Esophagus squamous epithelium (tissue), 5 donors: ENCODE data around the gene APBA2. TPM values are rescaled to one million over a fixed set of nuclear protein-coding genes. Genes with fewer than 3 reads are reported as not detected.
A peak's percentile ranks its signal among the peaks of the same experiment; 100 is the strongest.

ENCODE experiments used
- DNase-seq: peaks from one replicate; lab custom pipeline; 2025; lab: John Stamatoyannopoulos, UW
- H3K27ac ChIP-seq, 4 donors: fragments of 200-600 bp; sonication (generic); one replicate each; pipeline ENCODE4 v1.5.1; 2016 to 2019; ENCODE audit warnings: mild to moderate bottlenecking in 1 of 4
- H3K27me3 ChIP-seq, 4 donors: fragments of 200-600 bp; sonication (generic); 1 replicate in 3 of 4; 2 replicates in 1 of 4; pipeline versions ENCODE4 v1.5.1 to v1.6.0; 2017 to 2021; ENCODE audit warnings: antibody characterized with exemption in 1 of 4
- H3K36me3 ChIP-seq, 3 donors: fragments of 200-600 bp; sonication (generic); one replicate each; pipeline ENCODE4 v1.5.1; 2016 to 2019
- H3K4me1 ChIP-seq, 3 donors: fragments of 200-600 bp; sonication (generic); one replicate each; pipeline ENCODE4 v1.5.1; 2017 to 2019
- H3K4me3 ChIP-seq, 4 donors: fragments of 200-600 bp; sonication (generic); 1 replicate in 3 of 4; 2 replicates in 1 of 4; pipeline ENCODE4 v1.5.1; 2016 to 2019; ENCODE audit warnings: mild to moderate bottlenecking in 2 of 4, moderate library complexity in 1 of 4
- H3K9me3 ChIP-seq, 3 donors: fragments of 200-600 bp; sonication (generic); one replicate each; pipeline ENCODE4 v1.5.1; 2016 to 2019
- POLR2A ChIP-seq, 4 donors: fragments of 450-650 bp; IDR thresholded peaks; one replicate each; pipeline ENCODE4 v1.6.1; 2017; ENCODE audit warnings: antibody characterized with exemption in 4 of 4, mild to moderate bottlenecking in 4 of 4, moderate library complexity in 3 of 4
- WGBS, 2 donors: methylation state at CpG; one replicate each; pipeline ENCODE4 v1.1.5; 2018; 5-methylcytosine and 5-hydroxymethylcytosine counted together
- intact Hi-C: fragments of 100-400 bp; cut with DNase I; formaldehyde crosslinking; loops from one replicate; pipeline ENCODE4 v1.15.0; 2022
- total RNA-seq, 4 donors: library from RNA; depleted of rRNA; stranded (reverse); fragments of >200 nt; gene quantifications; one replicate each; pipeline ENCODE4 v1.1.0, GENCODE V29; 2016
- TF ChIP-seq, protein P1 (sequence below), 6 experiments: fragments of 450-650 bp in 4 of 6; fragments of 200-600 bp in 2 of 6; sonication (generic) in 2 of 6; IDR thresholded peaks; one replicate each; pipeline ENCODE4 v1.5.1; 2016 to 2019; ENCODE audit warnings: antibody characterized with exemption in 6 of 6, mild to moderate bottlenecking in 4 of 6, moderate library complexity in 4 of 6
- donor health status: DM: yes; HTN: yes; CAD: no.

APBA2 gene
- total RNA-seq, 4 donors from 2014 or later, result 0.82 to 9.9 (median 1.6) TPM

DNA sequence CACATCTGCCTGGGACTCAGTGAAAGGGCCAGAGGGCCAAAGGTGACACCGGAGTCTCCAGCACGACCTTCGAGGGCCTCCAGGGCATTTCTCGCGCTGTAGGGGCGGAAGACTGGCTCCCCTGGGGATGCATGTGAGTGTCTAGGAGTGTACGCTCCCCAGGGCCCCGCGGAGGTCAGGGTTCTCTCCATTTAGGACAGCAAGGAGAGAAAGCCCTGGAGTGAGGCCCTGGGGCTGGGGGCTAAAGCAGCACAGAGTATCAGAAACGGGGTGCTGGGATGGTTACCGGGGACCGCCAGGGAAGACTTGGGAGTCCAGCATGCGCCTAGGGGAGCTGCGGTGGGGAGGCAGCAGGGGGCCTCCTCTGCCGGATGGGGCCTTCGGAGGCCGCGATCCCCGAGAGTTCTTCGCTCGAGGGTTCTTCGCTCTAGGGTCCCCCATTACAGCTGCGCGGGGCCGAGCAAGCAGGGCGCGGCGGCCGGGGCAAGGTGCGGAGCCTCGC, 595 bp upstream of the APBA2 start:
- Histone ChIP-seq H3K27ac (peak overlapping the region in 1 of 4 donors; percentile 25), H3K4me1 (peaks cover 4 to 27% (median 13%) of the 10 kb centered on the region in 3 donors), H3K4me3 (peak overlapping the region; percentile 43 to 75 (median 52)), H3K36me3 (no peaks in the 10 kb centered on the region), H3K9me3 (no peaks in the 10 kb centered on the region), H3K27me3 (peaks cover 0 to 46% (median 0%) of the 10 kb centered on the region in 4 donors)
- WGBS, 2 donors, result no CpG with 5 or more reads among the region's 31 CpGs
- intact Hi-C loops, result no loop called here
- no peak for DNase-seq
- TF ChIP-seq POLR2A (IDR thresholded peaks at IDR 0.05), result no peak
- TF ChIP-seq, protein P1, sequence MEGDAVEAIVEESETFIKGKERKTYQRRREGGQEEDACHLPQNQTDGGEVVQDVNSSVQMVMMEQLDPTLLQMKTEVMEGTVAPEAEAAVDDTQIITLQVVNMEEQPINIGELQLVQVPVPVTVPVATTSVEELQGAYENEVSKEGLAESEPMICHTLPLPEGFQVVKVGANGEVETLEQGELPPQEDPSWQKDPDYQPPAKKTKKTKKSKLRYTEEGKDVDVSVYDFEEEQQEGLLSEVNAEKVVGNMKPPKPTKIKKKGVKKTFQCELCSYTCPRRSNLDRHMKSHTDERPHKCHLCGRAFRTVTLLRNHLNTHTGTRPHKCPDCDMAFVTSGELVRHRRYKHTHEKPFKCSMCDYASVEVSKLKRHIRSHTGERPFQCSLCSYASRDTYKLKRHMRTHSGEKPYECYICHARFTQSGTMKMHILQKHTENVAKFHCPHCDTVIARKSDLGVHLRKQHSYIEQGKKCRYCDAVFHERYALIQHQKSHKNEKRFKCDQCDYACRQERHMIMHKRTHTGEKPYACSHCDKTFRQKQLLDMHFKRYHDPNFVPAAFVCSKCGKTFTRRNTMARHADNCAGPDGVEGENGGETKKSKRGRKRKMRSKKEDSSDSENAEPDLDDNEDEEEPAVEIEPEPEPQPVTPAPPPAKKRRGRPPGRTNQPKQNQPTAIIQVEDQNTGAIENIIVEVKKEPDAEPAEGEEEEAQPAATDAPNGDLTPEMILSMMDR (IDR thresholded peaks at IDR 0.05), result no peak

DNA sequence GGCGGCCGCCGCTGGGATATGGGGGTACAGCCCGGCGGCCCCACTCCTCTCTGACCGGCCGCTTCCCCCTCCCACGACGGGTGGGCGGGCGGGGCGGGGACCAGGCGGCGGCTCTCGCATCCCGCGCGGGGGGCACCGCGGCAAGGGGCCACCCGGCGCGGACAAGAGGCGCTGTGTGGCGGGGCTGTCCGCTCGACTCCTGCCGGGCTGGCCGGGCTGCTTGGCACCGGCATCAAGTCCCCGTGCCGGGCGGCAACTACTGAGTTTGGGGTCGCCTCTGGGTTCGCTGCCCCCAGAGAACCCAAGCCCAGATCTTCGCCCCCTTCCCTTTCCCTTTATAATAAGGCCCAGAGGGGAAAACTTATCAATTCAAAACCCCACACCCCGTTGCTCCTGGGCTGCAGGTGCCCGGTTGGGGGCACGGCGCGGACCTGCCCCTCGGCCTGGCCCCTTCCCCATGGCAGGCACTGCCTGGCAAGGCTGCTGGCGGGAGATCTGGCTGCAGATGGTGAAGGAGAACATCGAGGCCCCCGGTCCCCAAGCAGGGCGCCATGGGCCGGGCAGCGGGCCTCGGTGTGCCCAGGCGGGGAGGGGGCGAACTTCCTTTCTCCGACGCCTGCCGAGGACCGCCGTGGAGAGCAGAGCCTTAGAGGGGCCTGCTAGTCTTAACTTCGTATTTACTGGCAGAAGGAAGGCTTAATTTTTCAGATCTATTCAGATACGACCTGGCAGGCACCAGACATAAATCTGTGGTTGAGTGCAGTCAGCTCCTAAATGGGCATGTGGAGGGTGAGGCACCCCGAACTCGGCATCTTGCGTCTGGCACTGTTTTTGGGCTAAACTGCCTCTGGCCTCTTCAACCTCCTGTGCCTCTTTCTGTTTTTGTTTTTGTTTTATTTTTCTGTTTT, 911 bp downstream of the APBA2 start:
- intact Hi-C loops, result no loop called here
- peaks cover 0 to 46% (median 0%) of the 10 kb centered on the region in 4 donors for H3K27me3 ChIP-seq
- H3K36me3 ChIP-seq, result no peaks in the 10 kb centered on the region
- TF ChIP-seq, protein P1 (IDR thresholded peaks at IDR 0.05), result no peak
- TF ChIP-seq POLR2A (IDR thresholded peaks at IDR 0.05), result no peak
- DNase-seq, result no peak
- H3K4me3 ChIP-seq, result peak overlapping the region; percentile 43 to 75 (median 52)
- H3K27ac ChIP-seq, result peak overlapping the region in 1 of 4 donors; percentile 25
- no peaks in the 10 kb centered on the region for H3K9me3 ChIP-seq
- 23 to 39% methylated on average over 8 to 10 of the region's 61 CpGs for WGBS, 2 donors
- H3K4me1 ChIP-seq, result peaks cover 4 to 27% (median 13%) of the 10 kb centered on the region in 3 donors

DNA sequence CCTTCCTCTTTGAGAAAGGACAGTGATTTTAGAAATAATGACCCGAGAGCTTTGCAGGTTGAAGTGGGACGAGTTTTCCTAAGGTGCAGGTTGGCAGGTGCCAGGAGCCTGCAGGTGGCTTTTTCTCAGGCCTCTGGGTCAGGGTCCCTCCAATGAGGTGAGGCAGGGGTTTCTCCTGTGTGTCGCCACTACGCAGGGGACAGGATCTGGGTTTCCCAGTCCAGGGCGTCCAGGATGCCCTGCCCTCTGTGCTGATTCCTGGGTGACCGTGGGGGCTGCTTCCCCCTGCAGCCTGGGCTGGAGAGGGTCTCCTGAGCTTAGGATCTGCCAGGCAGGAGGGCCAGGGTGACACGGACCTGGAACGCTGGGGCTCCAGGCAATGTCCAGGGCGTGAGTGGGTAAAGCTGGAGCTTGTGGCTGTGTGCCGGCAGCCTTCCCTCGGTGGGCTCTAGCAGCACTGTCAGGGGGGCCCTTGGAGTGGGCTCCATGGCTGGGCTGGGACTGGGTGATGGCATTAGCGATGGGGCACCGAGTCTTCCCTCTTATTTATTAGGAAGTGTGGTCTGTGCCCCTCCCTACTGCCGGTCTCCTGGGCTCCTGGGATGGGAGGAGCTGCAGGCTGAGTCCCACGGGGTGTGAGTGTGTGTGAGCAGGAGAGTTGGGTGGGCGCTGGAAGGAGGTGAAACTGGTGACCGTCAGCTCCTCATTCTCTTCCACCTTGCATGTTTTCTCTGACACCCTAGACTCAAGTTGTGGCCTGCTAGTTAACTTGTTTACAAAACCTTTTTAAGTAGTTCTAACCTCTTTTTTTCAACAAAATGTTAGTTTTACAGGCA, 1.8 kb downstream of the APBA2 start:
- H3K27me3 ChIP-seq, result peaks cover 0 to 46% (median 0%) of the 10 kb centered on the region in 4 donors
- 70 to 81% methylated on average over 6 to 10 of the region's 17 CpGs for WGBS, 2 donors
- H3K4me3 ChIP-seq, result no peak overlapping the region
- DNase-seq, result no peak
- H3K36me3 ChIP-seq, result no peaks in the 10 kb centered on the region
- peaks cover 4 to 27% (median 13%) of the 10 kb centered on the region in 3 donors for H3K4me1 ChIP-seq
- H3K9me3 ChIP-seq, result no peaks in the 10 kb centered on the region
- intact Hi-C loops, result no loop called here
- H3K27ac ChIP-seq, result no peak overlapping the region
- TF ChIP-seq POLR2A (IDR thresholded peaks at IDR 0.05), result no peak
- TF ChIP-seq, protein P1 (IDR thresholded peaks at IDR 0.05), result no peak

DNA sequence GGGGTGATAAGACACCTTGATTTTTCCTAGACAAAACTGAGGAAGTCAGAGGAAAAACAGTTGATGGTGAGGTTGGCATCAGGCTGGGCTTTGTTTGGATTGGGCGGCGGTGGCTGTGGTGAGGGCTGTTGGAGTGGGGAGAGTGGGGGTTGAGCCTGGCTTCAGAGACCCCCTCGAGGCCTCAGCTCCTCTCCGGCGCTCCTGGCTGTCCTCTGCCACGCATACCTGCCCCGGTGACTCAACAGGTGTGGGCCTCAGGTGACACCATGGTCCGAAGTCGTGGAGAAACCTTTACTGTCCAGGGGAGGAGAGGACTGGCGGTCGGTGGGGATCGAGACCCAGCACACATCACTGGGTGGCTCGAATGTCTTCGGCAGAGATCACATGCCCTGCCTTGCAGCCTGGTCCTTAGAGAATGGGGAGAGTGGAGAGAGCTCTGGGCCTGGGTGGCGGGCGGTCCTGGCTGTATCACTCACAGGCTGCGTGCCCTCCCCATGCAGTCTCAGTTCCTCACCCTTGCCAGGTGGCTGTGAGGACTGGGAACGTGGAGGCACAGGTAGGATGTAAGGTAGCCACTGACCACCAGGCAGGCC, 2.6 kb downstream of the APBA2 start:
- no peak for DNase-seq
- no peaks in the 10 kb centered on the region for H3K36me3 ChIP-seq
- H3K4me1 ChIP-seq, result peaks cover 4 to 34% (median 13%) of the 10 kb centered on the region in 3 donors
- no peak for TF ChIP-seq POLR2A (IDR thresholded peaks at IDR 0.05)
- TF ChIP-seq, protein P1 (IDR thresholded peaks at IDR 0.05), result no peak
- WGBS, 2 donors, result 85 to 90% methylated on average over 11 to 15 of the region's 18 CpGs
- no peak overlapping the region for H3K27ac ChIP-seq
- H3K27me3 ChIP-seq, result peaks cover 0 to 46% (median 0%) of the 10 kb centered on the region in 4 donors
- H3K9me3 ChIP-seq, result no peaks in the 10 kb centered on the region
- no peak overlapping the region for H3K4me3 ChIP-seq
- intact Hi-C loops, result no loop called here
